PFSK-1 (cell line): Measurements from ENCODE around the gene TBC1D10B.

Experiments
- FOXP2 ChIP-seq: optimal IDR thresholded peaks from 2 replicates; pipeline ENCODE3; 2011; ENCODE audit warnings: borderline replicate concordance, control low read depth, inconsistent platforms; ENCODE audit not compliant: insufficient read depth; ENCODE audit errors: extremely low read length, extremely low read depth
- POLR2AphosphoS5 ChIP-seq: IDR thresholded peaks from 2 replicates; pipeline ENCODE4 v1.6.1; 2012; ENCODE audit warnings: low read depth, mild to moderate bottlenecking, control low read depth, low read length, moderate library complexity
- SIN3A ChIP-seq: IDR thresholded peaks from 2 replicates; pipeline ENCODE4 v1.6.1; 2012; ENCODE audit warnings: mild to moderate bottlenecking, low read length, moderate library complexity, borderline replicate concordance; ENCODE audit not compliant: insufficient read depth
- TAF1 ChIP-seq: IDR thresholded peaks from 2 replicates; pipeline ENCODE4 v1.6.1; 2012; ENCODE audit warnings: low read length, control low read depth, borderline replicate concordance; ENCODE audit not compliant: insufficient read depth
- TF ChIP-seq, protein P1 (sequence below), 2 experiments: IDR thresholded peaks; 2 replicates each; pipeline versions ENCODE4 v1.6.1 to v1.8.0; 2011 to 2012; ENCODE audit warnings: low read depth in 2 of 2, low read length in 2 of 2, control low read depth in 1 of 2, inconsistent platforms in 1 of 2, mild to moderate bottlenecking in 1 of 2, moderate library complexity in 1 of 2; ENCODE audit not compliant: insufficient read depth in 1 of 2

The TBC1D10B gene

DNA sequence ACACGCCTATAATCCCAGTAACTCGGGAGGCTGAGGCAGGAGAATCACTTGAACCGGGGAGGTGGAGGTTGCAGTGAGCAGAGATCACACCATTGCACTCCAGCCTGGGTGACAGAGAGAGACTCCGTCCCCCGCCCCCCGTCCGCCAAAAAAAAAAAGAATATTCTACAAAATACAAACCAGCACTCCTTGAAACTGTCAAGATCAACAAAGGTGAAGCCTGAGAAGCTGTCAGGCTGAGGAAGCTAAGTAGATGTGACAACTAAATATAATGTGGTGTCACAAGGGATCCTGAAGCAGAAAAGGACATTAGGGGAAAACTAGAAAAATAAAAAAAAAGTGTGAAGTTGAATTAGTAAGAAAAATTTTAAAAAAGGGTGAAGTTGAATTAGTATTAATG lies 21.4 kb downstream of the TBC1D10B start:
- TF ChIP-seq, protein P1, sequence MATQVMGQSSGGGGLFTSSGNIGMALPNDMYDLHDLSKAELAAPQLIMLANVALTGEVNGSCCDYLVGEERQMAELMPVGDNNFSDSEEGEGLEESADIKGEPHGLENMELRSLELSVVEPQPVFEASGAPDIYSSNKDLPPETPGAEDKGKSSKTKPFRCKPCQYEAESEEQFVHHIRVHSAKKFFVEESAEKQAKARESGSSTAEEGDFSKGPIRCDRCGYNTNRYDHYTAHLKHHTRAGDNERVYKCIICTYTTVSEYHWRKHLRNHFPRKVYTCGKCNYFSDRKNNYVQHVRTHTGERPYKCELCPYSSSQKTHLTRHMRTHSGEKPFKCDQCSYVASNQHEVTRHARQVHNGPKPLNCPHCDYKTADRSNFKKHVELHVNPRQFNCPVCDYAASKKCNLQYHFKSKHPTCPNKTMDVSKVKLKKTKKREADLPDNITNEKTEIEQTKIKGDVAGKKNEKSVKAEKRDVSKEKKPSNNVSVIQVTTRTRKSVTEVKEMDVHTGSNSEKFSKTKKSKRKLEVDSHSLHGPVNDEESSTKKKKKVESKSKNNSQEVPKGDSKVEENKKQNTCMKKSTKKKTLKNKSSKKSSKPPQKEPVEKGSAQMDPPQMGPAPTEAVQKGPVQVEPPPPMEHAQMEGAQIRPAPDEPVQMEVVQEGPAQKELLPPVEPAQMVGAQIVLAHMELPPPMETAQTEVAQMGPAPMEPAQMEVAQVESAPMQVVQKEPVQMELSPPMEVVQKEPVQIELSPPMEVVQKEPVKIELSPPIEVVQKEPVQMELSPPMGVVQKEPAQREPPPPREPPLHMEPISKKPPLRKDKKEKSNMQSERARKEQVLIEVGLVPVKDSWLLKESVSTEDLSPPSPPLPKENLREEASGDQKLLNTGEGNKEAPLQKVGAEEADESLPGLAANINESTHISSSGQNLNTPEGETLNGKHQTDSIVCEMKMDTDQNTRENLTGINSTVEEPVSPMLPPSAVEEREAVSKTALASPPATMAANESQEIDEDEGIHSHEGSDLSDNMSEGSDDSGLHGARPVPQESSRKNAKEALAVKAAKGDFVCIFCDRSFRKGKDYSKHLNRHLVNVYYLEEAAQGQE (IDR thresholded peaks at IDR 0.05; ENCODE audit: insufficient read depth in 1 of 2, low read depth in 2 of 2, low read length in 2 of 2) = no peak
- TF ChIP-seq SIN3A = no peak
- TF ChIP-seq POLR2AphosphoS5 = no peak
- TF ChIP-seq FOXP2 = no peak
- TF ChIP-seq TAF1 = no peak

DNA sequence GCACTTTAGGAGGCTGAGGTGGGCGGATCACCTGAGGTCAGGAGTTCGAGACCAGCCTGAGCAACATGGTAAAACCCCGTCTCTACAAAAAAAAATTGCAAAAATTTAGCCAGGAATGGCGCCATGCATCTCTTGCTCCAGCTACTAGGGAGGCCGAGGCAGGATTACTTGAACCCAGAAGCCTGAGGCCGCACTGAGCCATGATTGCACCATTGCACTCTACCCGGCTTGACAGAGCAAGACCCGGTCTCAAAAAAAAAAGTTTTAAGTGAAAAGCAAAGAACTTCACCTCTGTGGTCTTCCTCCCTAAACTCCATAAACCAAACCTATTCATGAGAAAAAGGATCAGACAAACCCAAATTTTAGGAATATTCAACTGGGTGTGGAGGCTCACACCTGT lies 22.2 kb downstream of the TBC1D10B start:
- no peak for TF ChIP-seq POLR2AphosphoS5
- TF ChIP-seq TAF1 = no peak
- TF ChIP-seq, protein P1 (IDR thresholded peaks at IDR 0.05; ENCODE audit: insufficient read depth in 1 of 2, low read depth in 2 of 2, low read length in 2 of 2) = no peak
- TF ChIP-seq FOXP2 = no peak
- no peak for TF ChIP-seq SIN3A

DNA sequence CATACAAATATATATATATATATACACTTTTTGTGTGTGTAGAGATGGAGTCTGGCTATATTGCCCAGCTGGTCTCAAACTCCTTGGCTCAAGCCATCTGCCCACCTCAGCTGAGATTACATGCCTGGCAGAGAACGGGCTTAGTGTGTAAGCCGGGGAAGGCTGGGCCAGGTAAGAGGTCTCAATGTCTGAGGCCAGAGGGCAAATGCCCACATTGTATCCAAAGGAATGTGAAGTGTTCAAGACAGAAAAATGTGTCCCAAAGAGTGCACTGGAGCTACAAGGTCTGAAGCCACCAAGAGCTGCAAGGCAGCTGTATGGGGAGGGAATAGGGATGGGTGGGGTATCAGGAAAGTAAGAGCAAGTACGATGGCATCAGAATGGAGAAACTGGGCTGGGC lies 24.0 kb downstream of the TBC1D10B start:
- TF ChIP-seq POLR2AphosphoS5 (no peak), SIN3A (no peak), FOXP2 (no peak), TAF1 (no peak)
- TF ChIP-seq, protein P1 (IDR thresholded peaks at IDR 0.05; ENCODE audit: insufficient read depth in 1 of 2, low read depth in 2 of 2, low read length in 2 of 2) = no peak

DNA sequence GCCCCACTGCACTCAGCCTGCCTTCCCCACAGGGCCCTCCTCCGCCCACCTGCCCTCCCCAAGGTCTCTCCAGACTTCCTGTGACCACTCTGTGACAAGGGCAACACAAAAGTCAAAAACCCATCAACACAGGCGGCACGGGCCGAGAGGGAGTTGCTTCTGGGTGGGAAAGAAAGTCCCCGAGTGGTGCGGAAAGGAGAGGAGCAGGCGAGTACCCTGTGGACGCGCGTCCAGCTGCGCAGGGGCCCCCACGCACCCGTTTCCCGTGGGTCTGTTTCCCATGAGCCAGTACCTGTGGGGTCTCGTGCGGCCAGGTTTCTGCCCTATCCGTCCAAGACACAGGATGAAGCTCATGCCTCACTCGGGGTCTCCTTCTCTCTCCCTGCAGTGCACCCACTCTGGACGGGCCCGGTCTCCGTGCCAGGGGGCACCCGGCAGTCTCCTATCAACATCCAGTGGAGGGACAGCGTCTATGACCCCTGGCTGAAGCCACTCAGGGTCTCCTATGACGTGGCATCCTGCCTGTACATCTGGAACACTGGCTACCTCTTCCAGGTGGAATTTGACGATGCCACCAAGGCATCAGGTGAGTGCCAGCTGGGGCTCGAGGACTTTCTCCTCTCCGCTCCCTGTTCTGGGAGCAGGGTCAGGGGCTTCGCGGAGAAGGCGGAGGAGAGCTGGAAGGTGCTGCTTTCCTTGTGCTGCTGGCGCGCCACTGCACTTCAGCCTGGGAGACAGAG lies 27.4 kb downstream of the TBC1D10B start:
- no peak for TF ChIP-seq SIN3A
- no peak for TF ChIP-seq TAF1
- TF ChIP-seq FOXP2 = no peak
- no peak for TF ChIP-seq POLR2AphosphoS5
- TF ChIP-seq, protein P1 (IDR thresholded peaks at IDR 0.05; ENCODE audit: insufficient read depth in 1 of 2, low read depth in 2 of 2, low read length in 2 of 2) = no peak

DNA sequence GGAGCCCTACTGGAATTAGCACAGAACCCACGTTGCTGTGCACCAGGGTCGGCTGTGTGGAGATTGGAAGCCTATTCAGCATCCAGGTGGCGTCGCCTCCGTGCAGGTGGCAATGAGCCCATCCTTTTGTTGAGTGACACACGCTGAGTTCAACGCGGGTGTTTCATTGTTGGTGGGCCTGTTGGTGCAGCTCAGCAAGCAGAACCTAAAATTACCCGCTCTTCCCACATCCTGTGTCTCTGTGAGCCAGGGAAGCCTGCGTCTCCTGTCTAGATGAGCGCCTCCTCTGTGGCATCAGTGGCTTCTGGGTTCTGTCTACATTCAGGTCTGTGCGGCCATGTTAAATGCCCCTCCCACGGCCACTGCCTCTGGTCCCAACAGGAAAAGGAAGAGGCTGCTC lies 29.7 kb downstream of the TBC1D10B start:
- TF ChIP-seq POLR2AphosphoS5 = no peak
- no peak for TF ChIP-seq TAF1
- TF ChIP-seq SIN3A = no peak
- TF ChIP-seq, protein P1 (IDR thresholded peaks at IDR 0.05; ENCODE audit: insufficient read depth in 1 of 2, low read depth in 2 of 2, low read length in 2 of 2) = no peak
